MG63 (cell line): ENCODE results near the gene PEAK1. TPM values are rescaled to one million over a fixed set of nuclear protein-coding genes. Genes with fewer than 3 reads are reported as not detected.
A peak's percentile ranks its signal among the peaks of the same experiment; 100 is the strongest.
"Not testable (repeated sequence)": the region's sequence is repeated elsewhere in the genome, so short reads cannot be mapped to it uniquely, and the experiment has no call there.

Source experiments
- DNase-seq: peaks from one replicate; pipeline ENCODE4 v3.0.0-alpha.2; 2020
- H3K27me3 ChIP-seq: fragments of 250-450 bp; sonication (Bioruptor Pico); 2 replicates; pipeline ENCODE4 v1.5.1; 2020; ENCODE audit warnings: mild to moderate bottlenecking, moderate library complexity
- H3K36me3 ChIP-seq: fragments of 250-450 bp; sonication (Bioruptor Pico); 2 replicates; pipeline ENCODE4 v1.5.1; 2020; ENCODE audit warnings: mild to moderate bottlenecking, moderate library complexity
- H3K4me3 ChIP-seq: fragments of 250-450 bp; sonication (Bioruptor Pico); 2 replicates; pipeline ENCODE4 v1.5.1; 2020; ENCODE audit warnings: mild to moderate bottlenecking, moderate library complexity
- H3K9me3 ChIP-seq: fragments of 250-450 bp; sonication (Bioruptor Pico); 2 replicates; pipeline ENCODE4 v1.5.1; 2020; ENCODE audit warnings: mild to moderate bottlenecking, moderate library complexity
- total RNA-seq: library from RNA; depleted of rRNA; stranded (reverse); fragments of >200 nt; shearing (Covaris generic); gene quantifications from 2 replicates; pipeline ENCODE4 v1.2.3, GENCODE V29; 2014; ENCODE audit warnings: low replicate concordance

Gene PEAK1
- total RNA-seq, 1 experiment from 2014 or later, result 22.3 TPM

DNA sequence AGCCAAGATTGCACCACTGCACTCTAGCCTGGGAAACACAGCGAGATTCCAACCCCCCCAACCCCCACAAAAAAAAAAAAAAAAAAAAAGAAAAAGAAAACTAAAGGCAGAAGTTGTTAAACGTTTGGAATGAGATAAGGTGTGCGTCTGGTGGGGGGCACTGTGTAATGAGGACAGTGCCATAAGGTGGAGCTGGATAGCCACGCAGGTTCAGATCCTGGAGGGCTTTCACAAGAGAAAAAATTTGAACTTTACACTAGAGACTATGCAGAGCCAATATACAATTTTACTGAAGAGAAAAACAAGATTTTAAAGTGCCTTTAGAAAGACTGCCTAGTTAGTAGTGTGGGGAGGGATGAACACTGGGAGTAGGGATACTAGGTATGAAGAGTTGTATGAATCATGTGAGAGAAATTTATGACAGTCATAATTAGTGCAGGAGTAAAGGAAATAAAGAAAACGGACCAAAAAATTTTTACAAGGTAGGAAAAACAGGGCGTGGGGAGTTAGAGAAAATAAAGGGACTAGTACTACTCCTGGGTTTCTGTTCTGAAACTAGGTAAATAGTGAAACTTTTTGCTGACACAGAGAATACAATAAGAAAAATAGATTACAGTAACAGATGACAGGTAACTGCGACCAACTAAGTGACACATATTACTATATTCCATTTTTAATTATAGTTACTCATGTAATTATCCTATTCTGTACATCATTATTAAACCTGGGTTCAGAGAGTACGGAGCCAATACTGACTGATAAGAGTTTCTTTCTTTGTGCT is 108.1 kb downstream of the PEAK1 start:
- Histone ChIP-seq H3K27me3 (no peaks in the 10 kb centered on the region), H3K4me3 (no peak overlapping the region), H3K9me3 (no peaks in the 10 kb centered on the region), H3K36me3 (no peaks in the 10 kb centered on the region; the same call in 1 of the 2 replicates)
- DNase-seq, result no peak

DNA sequence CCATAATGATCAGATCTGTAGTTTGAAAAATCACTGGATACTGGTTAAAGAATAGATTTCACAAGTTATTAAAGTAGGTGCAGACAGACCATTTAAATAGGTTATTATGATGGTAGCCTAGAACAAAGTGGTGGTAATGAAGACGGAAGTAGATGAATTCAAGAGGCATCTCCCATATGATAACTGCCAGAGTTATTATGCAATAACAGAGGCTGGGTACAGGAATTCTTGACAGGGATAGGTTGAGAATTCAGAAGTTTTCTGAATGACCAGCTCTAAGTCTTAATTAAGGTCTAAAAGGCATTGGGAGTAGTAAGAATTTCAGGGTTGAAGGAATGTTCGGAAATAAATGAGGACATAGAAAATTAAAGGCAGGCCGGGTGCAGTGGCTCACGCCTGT is 108.9 kb downstream of the PEAK1 start:
- Histone ChIP-seq H3K4me3 (no peak overlapping the region), H3K36me3 (no peaks in the 10 kb centered on the region; the same call in 1 of the 2 replicates), H3K27me3 (no peaks in the 10 kb centered on the region), H3K9me3 (no peaks in the 10 kb centered on the region)
- no peak for DNase-seq

- DNase-seq, result no peak
- no peaks in the 10 kb centered on the region for H3K27me3 ChIP-seq
- H3K4me3 ChIP-seq, result no peak overlapping the region
- no peaks in the 10 kb centered on the region for H3K9me3 ChIP-seq
- no peaks in the 10 kb centered on the region; the same call in 1 of the 2 replicates for H3K36me3 ChIP-seq
Observed at GRCh38 chr15:77309392-77309791, 110.5 kb downstream of the PEAK1 start.

DNA sequence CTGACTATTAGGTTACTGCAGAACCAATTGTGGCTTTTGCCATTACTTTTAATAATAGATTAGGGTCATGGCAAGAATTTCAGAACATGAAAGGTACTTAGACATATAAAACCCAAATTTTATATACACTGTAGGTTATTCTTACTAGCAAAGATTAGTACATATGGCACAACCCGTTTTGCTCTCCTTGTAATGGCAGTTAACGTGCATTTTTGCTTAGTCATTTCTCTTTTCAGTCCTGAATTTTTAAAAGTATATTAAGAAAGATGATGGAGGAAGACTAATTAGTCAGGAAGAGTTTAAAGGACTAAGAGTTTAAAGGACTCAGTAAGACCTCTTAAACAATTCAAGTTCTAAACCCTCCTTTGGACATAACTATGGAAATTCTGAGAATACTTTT is 114.0 kb downstream of the PEAK1 start:
- no peak for DNase-seq
- no peak overlapping the region for H3K4me3 ChIP-seq
- H3K36me3 ChIP-seq, result no peaks in the 10 kb centered on the region
- H3K27me3 ChIP-seq, result no peaks in the 10 kb centered on the region
- no peaks in the 10 kb centered on the region for H3K9me3 ChIP-seq

DNA sequence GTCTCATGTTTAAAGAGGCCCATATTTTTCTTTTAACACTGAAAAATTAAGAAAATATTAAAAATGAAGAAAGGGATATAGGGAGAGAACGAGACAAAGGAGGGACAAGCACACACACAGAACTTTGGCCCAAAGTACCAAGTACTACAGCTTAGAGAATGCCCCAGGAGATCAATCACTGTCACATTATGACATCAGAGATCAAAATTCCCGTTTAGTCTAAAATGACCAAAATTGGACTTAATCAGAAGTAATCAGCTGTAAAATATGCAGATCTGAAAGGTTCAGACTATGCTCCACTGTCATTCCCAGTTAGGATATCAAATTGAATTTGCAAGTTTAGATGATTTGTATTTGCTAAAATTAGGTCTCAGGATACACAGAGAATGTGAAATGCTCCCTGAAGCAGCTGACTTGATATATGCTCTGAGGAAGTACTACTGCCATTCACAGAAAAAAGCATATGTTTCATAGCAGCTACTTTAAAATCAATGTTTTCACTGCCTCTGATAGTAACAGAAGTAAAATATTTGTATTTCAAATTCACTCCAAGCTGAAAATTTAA is 123.0 kb downstream of the PEAK1 start:
- no peak for DNase-seq
- Histone ChIP-seq H3K9me3 (no peaks in the 10 kb centered on the region), H3K36me3 (no peaks in the 10 kb centered on the region; the same call in 1 of the 2 replicates), H3K27me3 (no peaks in the 10 kb centered on the region), H3K4me3 (no peak overlapping the region)

GRCh38 chr15:77295446-77295845 is 124.5 kb downstream of the PEAK1 start:
- Histone ChIP-seq H3K27me3 (no peaks in the 10 kb centered on the region), H3K9me3 (no peaks in the 10 kb centered on the region), H3K4me3 (no peak overlapping the region), H3K36me3 (no peaks in the 10 kb centered on the region; the same call in 1 of the 2 replicates)
- no peak for DNase-seq

DNA sequence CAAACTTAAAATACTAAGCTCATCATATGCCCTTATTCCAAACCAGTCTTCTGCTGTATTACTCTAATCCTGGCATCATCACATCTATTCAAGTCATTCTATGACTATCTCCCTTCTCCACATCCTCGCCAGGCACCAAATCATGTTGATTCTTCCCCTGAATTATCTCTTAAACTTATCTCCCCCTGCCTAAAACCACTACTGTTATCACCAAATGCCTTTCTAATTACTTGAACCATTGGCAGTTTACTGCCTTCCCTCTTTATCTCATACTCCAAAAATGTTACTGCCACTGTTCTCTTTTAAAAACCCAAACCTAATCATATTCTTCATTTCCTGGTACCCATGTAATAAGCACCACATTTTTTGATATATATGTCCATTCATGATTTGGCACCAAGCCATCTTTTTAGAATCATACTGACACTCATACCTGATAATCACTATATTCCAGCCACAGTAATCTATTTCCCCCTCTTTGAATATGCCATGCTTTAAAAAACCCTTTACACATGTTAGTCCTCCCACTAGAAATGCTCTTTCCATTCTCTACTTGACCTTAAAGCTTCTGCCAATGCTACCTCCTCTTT is 126.8 kb downstream of the PEAK1 start:
- Histone ChIP-seq H3K4me3 (no peak overlapping the region), H3K36me3 (no peaks in the 10 kb centered on the region), H3K9me3 (no peaks in the 10 kb centered on the region), H3K27me3 (no peaks in the 10 kb centered on the region)
- DNase-seq, result no peak

GRCh38 chr15:77291107-77291506 is 128.8 kb downstream of the PEAK1 start:
- DNase-seq, result no peak
- no peaks in the 10 kb centered on the region for H3K27me3 ChIP-seq
- peaks cover 1% of the 10 kb centered on the region; the same call in 1 of the 2 replicates for H3K36me3 ChIP-seq
- no peak overlapping the region for H3K4me3 ChIP-seq
- no peaks in the 10 kb centered on the region for H3K9me3 ChIP-seq

GRCh38 chr15:77287385-77287784 is 132.5 kb downstream of the PEAK1 start:
- Histone ChIP-seq H3K27me3 (no peaks in the 10 kb centered on the region), H3K36me3 (peaks cover 14% of the 10 kb centered on the region; the same call in 1 of the 2 replicates), H3K4me3 (no peak overlapping the region), H3K9me3 (no peaks in the 10 kb centered on the region)
- no peak for DNase-seq

DNA sequence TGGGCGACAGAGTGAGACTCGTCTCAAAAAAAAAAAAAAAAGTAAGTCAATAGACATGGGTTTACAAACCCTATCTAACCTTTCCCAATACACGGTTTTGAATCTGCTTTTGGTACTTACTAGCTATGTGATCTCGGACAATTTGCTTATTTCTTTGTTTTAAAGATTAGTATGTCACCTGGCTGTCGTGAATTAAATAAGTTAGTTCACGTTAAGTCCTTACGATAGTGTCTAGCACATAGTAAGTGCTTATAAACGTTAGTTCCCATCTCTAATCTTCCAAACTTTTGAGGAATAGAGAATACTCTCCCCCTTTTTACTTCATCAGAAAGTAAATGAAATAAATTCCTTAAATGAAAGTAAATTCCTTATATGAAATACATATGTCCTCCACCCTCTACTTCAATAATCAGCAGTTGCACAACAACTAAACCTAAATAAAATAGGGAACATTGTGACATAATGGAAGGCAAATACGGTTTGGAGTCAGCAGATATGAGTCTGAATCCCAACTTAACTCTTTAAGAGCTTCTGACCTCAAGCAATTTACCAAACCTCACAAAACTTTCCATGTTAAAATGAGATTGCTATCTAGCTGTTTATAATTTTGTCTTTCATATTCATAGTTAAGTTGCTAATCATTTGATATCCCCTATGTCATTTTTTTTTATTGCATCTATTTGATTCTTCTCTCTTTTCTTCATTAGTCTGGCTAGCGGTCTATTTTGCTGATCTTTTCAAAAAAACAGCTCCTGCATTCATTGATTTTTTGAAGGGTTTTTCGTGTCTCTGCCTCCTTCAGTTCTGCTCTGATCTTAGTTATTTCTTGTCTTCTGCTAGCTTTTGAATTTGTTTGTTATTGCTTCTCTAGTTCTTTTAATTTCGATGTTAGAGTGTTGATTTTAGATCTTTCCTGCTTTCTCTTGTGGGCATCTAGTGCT is 134.6 kb downstream of the PEAK1 start:
- H3K27me3 ChIP-seq, result no peaks in the 10 kb centered on the region
- H3K36me3 ChIP-seq, result peaks cover 19% of the 10 kb centered on the region
- no peak overlapping the region for H3K4me3 ChIP-seq
- H3K9me3 ChIP-seq, result no peaks in the 10 kb centered on the region
- no peak for DNase-seq

DNA sequence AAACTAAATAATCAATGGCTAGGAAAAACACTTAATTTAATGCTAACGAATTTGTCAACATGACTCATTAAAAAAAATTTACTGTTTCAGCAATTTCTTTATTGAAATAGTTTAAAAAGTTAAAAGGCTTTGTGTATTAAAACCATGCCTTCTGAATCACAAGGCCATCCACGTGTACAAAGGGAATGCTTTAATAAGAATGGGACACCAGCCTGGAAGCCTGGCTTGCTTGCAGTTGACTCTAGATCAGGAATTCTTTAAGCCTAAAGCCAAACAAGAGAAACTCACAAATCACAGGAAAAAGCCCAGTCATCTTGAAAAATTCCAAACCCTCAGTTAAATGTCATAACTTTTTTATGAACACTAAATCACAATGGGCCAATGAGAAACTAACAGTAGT is 137.6 kb downstream of the PEAK1 start:
- H3K27me3 ChIP-seq, result no peaks in the 10 kb centered on the region
- no peak overlapping the region for H3K4me3 ChIP-seq
- H3K36me3 ChIP-seq, result peaks cover 19% of the 10 kb centered on the region
- H3K9me3 ChIP-seq, result no peaks in the 10 kb centered on the region
- peak; percentile 62 for DNase-seq

GRCh38 chr15:77276943-77277342 is 143.0 kb downstream of the PEAK1 start:
- H3K9me3 ChIP-seq, result 0 out of 2 replicates have a peak, but pooled peaks cover 5% of the 10 kb centered on the region
- peaks cover 17% of the 10 kb centered on the region for H3K36me3 ChIP-seq
- H3K4me3 ChIP-seq, result no peak overlapping the region
- no peaks in the 10 kb centered on the region for H3K27me3 ChIP-seq
- DNase-seq, result no peak

GRCh38 chr15:77276096-77276495 is 143.8 kb downstream of the PEAK1 start:
- Histone ChIP-seq H3K36me3 (peaks cover 22% of the 10 kb centered on the region), H3K27me3 (no peaks in the 10 kb centered on the region)
- no peak for DNase-seq

DNA sequence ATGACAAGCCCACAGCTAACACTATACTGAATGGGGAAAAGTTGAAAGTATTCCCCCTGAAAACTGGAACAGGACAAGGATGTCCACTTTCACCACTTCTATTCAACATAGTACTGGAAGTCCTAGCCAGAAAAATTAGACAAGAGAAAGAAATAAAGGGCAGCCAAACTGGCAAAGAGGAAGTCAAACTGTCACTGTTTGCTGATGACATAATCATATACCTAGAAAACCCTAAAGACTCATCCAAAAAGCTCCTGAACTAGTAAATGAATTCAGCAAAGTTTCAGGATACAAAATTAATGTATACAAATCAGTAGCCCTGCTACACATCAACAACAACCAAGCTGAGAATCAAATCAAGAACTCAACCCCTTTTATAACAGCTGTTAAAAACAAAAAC is 146.8 kb downstream of the PEAK1 start:
- not testable (repeated sequence) for DNase-seq, H3K27me3 ChIP-seq, H3K4me3 ChIP-seq
- Histone ChIP-seq H3K36me3 (peaks cover 33% of the 10 kb centered on the region), H3K9me3 (peaks cover 12% of the 10 kb centered on the region)

More at GRCh38 chr15:77276096-77276495, 143.8 kb downstream of the PEAK1 start:
- 0 out of 2 replicates have a peak, but pooled peaks cover 7% of the 10 kb centered on the region for H3K9me3 ChIP-seq
- H3K4me3 ChIP-seq, result no peak overlapping the region

DNA sequence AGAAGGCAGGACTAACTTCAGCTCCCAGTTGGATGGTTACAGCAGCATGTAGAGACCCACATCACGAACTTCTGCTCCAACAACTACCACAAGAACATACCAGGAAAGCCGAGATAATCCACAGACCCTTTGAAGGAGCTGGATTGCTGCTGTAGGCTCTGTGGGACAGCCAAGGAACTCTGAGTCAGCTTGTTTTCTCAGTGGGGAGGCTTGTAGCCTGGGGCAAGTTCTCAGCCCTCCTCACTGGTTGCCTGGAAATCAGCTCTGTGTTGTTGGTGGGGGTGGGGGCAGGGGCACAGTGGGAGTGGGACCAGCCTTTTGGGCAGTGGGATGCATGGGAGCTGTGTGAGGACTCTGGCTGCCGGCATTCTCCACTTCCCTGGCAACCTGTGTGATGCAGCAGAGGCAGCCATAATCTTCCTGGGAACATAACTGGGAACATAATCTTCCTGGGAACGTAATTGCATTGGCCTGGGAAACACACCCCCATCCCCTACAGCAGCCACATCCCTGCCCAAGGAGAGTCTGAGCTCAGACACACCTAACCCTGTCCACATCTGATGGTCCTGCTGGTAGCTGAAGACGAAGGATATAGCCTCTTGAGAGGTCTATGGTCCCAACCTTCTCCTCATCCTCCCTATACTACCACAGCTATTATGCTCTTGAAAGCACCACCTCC is 153.1 kb downstream of the PEAK1 start:
- no peaks in the 10 kb centered on the region for H3K27me3 ChIP-seq
- H3K4me3 ChIP-seq, result no peak overlapping the region
- peaks cover 32% of the 10 kb centered on the region for H3K36me3 ChIP-seq
- H3K9me3 ChIP-seq, result peaks cover 17% of the 10 kb centered on the region
- peak; percentile 89 for DNase-seq

- H3K27me3 ChIP-seq, result no peaks in the 10 kb centered on the region
- H3K36me3 ChIP-seq, result peaks cover 22% of the 10 kb centered on the region
- no peak overlapping the region for H3K4me3 ChIP-seq
- DNase-seq, result no peak
- peaks cover 10% of the 10 kb centered on the region for H3K9me3 ChIP-seq
Observed at GRCh38 chr15:77255385-77255784, 164.5 kb downstream of the PEAK1 start.
